Ovary (tissue), 9 donors: ENCODE measurements around the gene PARM1. TPM values are rescaled to one million over a fixed set of nuclear protein-coding genes. Genes with fewer than 3 reads are reported as not detected.
"Not testable (repeated sequence)": the region's sequence is repeated elsewhere in the genome, so short reads cannot be mapped to it uniquely, and the experiment has no call there.

Source experiments
- DNase-seq, 5 donors: peaks; one replicate each; pipeline ENCODE4 v3.0.0-alpha.2; 2019 to 2020
- H3K27ac ChIP-seq, 2 donors: fragments of 200-600 bp; one replicate each; pipeline versions ENCODE4 v1.5.1 to v1.8.0; 2019 to 2022
- H3K27me3 ChIP-seq: fragments of 200-600 bp; one replicate; pipeline ENCODE4 v1.8.0; 2022
- H3K36me3 ChIP-seq: fragments of 200-600 bp; sonication (generic); one replicate; pipeline ENCODE4 v1.5.1; 2019
- H3K4me1 ChIP-seq: one replicate; pipeline ENCODE4 v1.8.1; 2013; ENCODE audit warnings: mild to moderate bottlenecking, moderate library complexity; ENCODE audit not compliant: insufficient read depth
- H3K4me3 ChIP-seq: fragments of 200-600 bp; sonication (generic); one replicate; pipeline ENCODE4 v1.5.1; 2017
- H3K9me3 ChIP-seq, 2 donors: fragments of 200-600 bp in 1 of 2; sonication (generic) in 1 of 2; one replicate each; pipeline versions ENCODE4 v1.5.1 to v1.8.1; 2013 to 2019; ENCODE audit warnings: mild to moderate bottlenecking in 1 of 2, moderate library complexity in 1 of 2
- EP300 ChIP-seq: sonication (generic); formaldehyde crosslinking; IDR thresholded peaks from one replicate; pipeline ENCODE4 v1.6.1; 2017; ENCODE audit warnings: antibody characterized with exemption
- POLR2A ChIP-seq: fragments of 450-650 bp; IDR thresholded peaks from one replicate; pipeline ENCODE4 v1.6.1; 2017; ENCODE audit warnings: antibody characterized with exemption, mild to moderate bottlenecking, moderate library complexity
- WGBS, 3 donors: extraction: QIAGEN DNeasy Blood & Tissue Kit in 1 of 3; methylation state at CpG; one replicate each; pipeline versions ENCODE4 v1.1.5 to v1.1.7; 2013 to 2017; 5-methylcytosine and 5-hydroxymethylcytosine counted together
- intact Hi-C, 4 donors: fragments of 100-400 bp; cut with DNase I; formaldehyde crosslinking; loops; one replicate each; pipeline versions ENCODE4 v1.11.0 to v1.15.1; 2022 to 2023
- polyA plus RNA-seq, 2 donors: library from polyadenylated mRNA; stranded (reverse); fragments of 200-250 nt in 1 of 2; fragments of 350-450 nt in 1 of 2; fragmentation: Illumina TruSeq in 1 of 2; extraction: RNeasy Lipid Tissue Mini Kit (QIAGEN cat#74804) in 1 of 2; gene quantifications; one replicate each; pipeline ENCODE4 v1.2.3, GENCODE V29; 2013 to 2014
- total RNA-seq, 7 donors: library from RNA; depleted of rRNA in 2 of 7; stranded (reverse); fragments of >200 nt in 2 of 7; fragmentation: NEBNext Ultra II Directional in 3 of 7; extraction: Animal tissue kit (Norgen Biotek cat#: 25700) in 3 of 7; gene quantifications; one replicate each; pipeline versions ENCODE4 v1.1.0 to v1.2.4, GENCODE V29; 2016 to 2023
- TF ChIP-seq, protein P1 (sequence below), 3 donors: fragments of 450-650 bp in 2 of 3; fragments of 200-600 bp in 1 of 3; IDR thresholded peaks; one replicate each; pipeline versions ENCODE4 v1.5.1 to v1.8.0; 2016 to 2022; ENCODE audit warnings: antibody characterized with exemption in 3 of 3, mild to moderate bottlenecking in 1 of 3
- donor health status: DM: no; HTN: no; CAD: no; lungs with moderate emphysema.
- donor health status: DM: no; HTN: no; CAD: no.
- donor health status: Bipolar disorder and iron deficiency.
- donor health status: DM: yes; HTN: yes; CAD: no.
- donor health status: DM: no; HTN: no; CAD: no.
- donor health status: DM: yes; HTN: yes; CAD: no.

PARM1 gene
- total and polyA plus RNA-seq, 9 donors: 1.9 to 90.1 (median 12.6) TPM

DNA sequence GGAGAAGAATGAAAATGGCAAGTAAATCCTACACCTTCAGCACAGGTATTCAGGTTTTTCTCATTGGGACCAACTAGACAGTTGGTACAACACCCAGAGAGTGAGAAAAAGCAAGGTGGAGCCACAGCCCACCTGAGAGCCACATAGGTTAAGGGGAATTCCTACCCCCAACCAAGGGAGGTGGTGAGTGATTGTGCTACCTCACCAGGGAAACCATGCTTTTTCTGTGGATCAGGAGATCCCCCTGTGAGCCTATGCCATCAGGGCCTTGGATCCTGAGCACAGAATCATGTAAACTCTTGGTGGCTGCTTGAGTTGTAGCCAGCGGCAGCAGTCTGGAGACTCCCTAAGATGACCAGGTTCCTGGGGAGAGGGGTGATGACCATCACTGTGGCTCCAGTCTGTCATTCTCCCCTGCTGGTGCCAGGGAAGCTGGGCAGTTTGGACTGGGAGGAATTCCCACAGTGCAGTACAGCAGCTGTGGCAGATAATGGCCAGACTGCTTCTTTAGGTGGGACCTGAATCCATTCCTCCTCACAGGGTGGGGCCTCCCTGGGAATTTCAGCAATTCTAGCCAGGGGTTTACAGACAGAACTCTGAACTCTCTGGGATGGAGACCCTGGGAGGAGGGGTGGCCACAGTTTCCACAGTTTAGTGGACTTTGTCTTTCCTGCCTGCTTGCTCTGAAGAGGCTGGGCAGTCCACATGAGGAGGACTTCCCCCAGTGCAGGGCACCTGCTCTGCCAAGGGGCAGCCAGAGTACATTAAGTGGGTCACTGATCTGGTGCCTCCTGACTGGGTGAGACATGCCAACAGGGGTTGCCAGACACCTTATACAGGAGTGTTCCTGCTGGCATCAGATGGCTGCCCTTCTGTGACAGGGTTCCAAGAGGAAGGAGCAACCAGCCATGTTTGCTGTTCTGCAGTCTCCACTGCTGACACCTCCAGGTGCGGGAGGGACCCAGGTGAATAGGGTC is 43.2 kb downstream of the PARM1 start:
- Histone ChIP-seq H3K36me3 (no peaks in the 10 kb centered on the region), H3K4me1 (no peaks in the 10 kb centered on the region), H3K27ac (no peak overlapping the region), H3K4me3 (no peak overlapping the region), H3K27me3 (no peaks in the 10 kb centered on the region), H3K9me3 (no peaks in the 10 kb centered on the region)
- TF ChIP-seq POLR2A (no peak), EP300 (no peak)
- TF ChIP-seq, protein P1, sequence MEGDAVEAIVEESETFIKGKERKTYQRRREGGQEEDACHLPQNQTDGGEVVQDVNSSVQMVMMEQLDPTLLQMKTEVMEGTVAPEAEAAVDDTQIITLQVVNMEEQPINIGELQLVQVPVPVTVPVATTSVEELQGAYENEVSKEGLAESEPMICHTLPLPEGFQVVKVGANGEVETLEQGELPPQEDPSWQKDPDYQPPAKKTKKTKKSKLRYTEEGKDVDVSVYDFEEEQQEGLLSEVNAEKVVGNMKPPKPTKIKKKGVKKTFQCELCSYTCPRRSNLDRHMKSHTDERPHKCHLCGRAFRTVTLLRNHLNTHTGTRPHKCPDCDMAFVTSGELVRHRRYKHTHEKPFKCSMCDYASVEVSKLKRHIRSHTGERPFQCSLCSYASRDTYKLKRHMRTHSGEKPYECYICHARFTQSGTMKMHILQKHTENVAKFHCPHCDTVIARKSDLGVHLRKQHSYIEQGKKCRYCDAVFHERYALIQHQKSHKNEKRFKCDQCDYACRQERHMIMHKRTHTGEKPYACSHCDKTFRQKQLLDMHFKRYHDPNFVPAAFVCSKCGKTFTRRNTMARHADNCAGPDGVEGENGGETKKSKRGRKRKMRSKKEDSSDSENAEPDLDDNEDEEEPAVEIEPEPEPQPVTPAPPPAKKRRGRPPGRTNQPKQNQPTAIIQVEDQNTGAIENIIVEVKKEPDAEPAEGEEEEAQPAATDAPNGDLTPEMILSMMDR (IDR thresholded peaks at IDR 0.05): no peak
- 95 to 100% (median 97%) methylated on average over 2 of the region's 2 CpGs for WGBS, 3 donors
- no peak for DNase-seq
- intact Hi-C loops: no loop called here

DNA sequence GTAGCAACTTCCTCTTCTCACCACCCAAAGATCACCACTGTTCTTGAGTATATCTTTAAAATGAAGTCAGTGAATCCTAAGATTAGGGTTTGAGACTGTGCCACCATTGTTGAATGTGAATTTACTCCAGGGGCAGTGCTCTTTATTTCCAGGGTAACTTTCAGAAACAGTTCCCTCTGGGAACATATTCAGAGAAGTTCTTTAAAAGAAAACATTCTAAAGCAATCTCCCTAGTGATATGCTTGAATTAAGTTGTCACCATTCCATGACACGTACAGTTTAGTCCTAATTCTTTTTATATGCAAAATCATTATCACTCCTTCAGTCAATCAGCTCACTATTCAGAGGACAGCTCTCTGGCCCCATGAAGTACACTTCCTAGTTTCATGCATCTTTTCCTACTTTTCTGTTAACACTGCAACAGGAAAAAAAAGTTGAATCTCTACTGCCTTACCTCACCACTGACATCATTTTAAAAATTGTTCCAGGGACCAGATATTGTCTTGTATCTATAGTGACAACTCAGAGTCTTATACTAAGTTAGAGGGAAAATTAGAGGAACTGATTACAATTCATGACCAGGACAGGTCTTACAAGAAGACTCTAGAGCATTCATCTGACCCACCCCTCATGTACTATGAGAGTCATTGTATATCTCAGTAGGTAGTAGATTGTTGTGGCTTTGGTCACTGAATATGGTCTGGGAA is 49.8 kb downstream of the PARM1 start:
- DNase-seq: no peak
- Histone ChIP-seq H3K4me1 (no peaks in the 10 kb centered on the region), H3K27me3 (no peaks in the 10 kb centered on the region), H3K27ac (no peak overlapping the region), H3K9me3 (no peaks in the 10 kb centered on the region), H3K36me3 (no peaks in the 10 kb centered on the region), H3K4me3 (no peak overlapping the region)
- TF ChIP-seq POLR2A: no peak
- no peak for TF ChIP-seq EP300
- TF ChIP-seq, protein P1 (IDR thresholded peaks at IDR 0.05): no peak
- WGBS, 3 donors: 66 to 71% (median 69%) methylated on average over 1 of the region's 1 CpG
- intact Hi-C loops: no loop called here

DNA sequence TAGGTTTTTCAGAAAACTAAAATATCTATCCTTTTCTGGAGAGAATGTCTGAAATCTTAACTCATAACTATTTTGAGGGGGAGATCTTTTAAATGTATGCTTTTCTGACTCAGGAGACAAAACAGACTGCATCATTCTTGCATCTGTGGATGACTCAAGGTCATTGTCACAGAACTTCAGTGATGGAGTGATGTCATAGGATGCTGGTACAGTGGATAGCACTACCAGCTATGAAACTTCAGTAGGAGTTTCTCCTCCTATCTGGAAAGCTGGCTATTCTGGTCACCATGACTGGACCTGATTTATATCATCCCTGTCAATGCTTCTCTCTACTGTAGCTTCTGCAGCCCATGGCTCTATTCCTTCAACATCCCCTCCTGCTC is 50.3 kb downstream of the PARM1 start:
- intact Hi-C loops: no loop called here
- Histone ChIP-seq H3K4me3 (no peak overlapping the region), H3K27me3 (no peaks in the 10 kb centered on the region), H3K4me1 (no peaks in the 10 kb centered on the region), H3K27ac (no peak overlapping the region), H3K9me3 (no peaks in the 10 kb centered on the region), H3K36me3 (no peaks in the 10 kb centered on the region)
- no peak for TF ChIP-seq EP300
- TF ChIP-seq, protein P1 (IDR thresholded peaks at IDR 0.05): no peak
- no peak for TF ChIP-seq POLR2A
- no peak for DNase-seq

DNA sequence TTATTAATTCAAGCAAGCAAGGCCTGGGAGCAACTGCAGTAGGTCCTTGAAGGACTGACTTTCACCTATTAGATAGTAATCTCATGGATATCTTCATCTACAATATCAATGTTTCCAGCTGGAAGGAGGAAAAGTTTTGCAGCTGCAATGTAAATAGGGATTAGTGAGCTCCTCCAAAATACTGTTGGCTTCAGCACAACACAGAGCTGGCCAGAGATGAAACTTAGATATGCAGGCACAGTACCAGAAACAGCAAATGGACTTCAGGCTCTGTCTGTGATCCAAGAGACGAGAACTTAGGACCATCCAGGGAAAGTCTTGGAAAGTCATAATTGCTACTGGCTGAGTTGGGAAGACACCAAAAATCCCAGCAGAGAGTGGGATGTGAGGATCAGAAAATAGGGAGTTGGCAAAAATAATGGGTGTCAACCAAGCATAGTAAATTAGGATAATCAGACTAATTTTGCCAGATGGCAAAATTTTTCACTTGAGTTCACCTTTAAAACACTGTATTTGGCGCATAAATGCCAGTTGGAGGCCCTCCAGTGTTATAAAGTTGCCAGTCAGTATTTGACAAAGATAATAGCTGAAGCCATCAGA is 57.5 kb downstream of the PARM1 start:
- no peak overlapping the region for H3K27ac ChIP-seq
- intact Hi-C loops: no loop called here
- no peaks in the 10 kb centered on the region for H3K4me1 ChIP-seq
- no peak for TF ChIP-seq POLR2A
- TF ChIP-seq EP300: no peak
- TF ChIP-seq, protein P1 (IDR thresholded peaks at IDR 0.05): no peak
- 79 to 88% (median 82%) methylated on average over 2 of the region's 2 CpGs for WGBS, 3 donors
- H3K9me3 ChIP-seq: no peaks in the 10 kb centered on the region
- no peak overlapping the region for H3K4me3 ChIP-seq
- no peak for DNase-seq
- H3K27me3 ChIP-seq: no peaks in the 10 kb centered on the region
- H3K36me3 ChIP-seq: no peaks in the 10 kb centered on the region

DNA sequence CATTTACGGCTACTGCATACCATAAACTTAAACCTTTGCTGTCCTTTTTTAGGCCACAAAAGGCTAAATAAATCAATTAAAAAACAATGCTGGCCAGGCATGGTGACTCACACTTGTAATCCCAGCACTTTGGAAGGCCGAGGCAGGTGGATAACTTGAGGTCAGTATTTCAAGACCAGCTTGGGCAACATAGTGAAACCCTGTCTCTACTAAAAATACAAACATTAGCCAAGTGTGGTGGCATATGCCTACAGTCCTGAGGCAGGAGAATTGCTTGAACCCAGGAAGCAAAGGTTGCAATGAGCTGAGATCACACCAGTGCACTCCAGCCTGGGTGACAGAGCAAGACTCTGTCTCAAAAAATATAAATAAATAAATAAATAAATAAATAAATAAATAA is 61.5 kb downstream of the PARM1 start:
- intact Hi-C loops, H3K4me1 ChIP-seq, H3K27ac ChIP-seq, H3K4me3 ChIP-seq, DNase-seq, H3K36me3 ChIP-seq, H3K9me3 ChIP-seq, H3K27me3 ChIP-seq: not testable (repeated sequence)
- WGBS, 3 donors: 87 to 92% (median 88%) methylated on average over 2 of the region's 2 CpGs
